Endothelial cell of umbilical vein (primary cell): Measurements from ENCODE around the gene LRRC71. TPM values are rescaled to one million over a fixed set of nuclear protein-coding genes. Genes with fewer than 3 reads are reported as not detected.

Experiments used
- BruUV-seq: library from RNA; stranded (reverse); fragments of 400-500 nt; replicated peaks from 2 replicates; lab custom pipeline; 2021; lab: Mats Ljungman, UMichigan
- CTCF ChIA-PET: fragments of 300-600, 350-600 bp; sonication (Branson Sonifier 250); formaldehyde crosslinking; loops from one replicate; lab custom pipeline; 2021; ENCODE audit warnings: antibody characterized with exemption, inconsistent platforms; lab: Charles Lee
- POLR2A ChIA-PET: fragments of 300-600, 350-600 bp; sonication (Branson Sonifier 250); formaldehyde crosslinking; loops from one replicate; lab custom pipeline; 2021; ENCODE audit warnings: antibody characterized with exemption, inconsistent platforms; lab: Charles Lee
- DNase-seq: peaks from one replicate; pipeline ENCODE4 v3.0.0-alpha.2; 2011; ENCODE audit warnings: low read depth, low spot score
- FAIRE-seq: peaks from 2 replicates; lab custom pipeline; 2011; peaks lifted over from hg19 to GRCh38; lab: Jason Lieb, UNC
- H2AFZ ChIP-seq: 2 replicates; pipeline ENCODE4 v1.6.0; 2012; ENCODE audit warnings: low read depth, low read length, control low read depth, inconsistent platforms
- H3K27ac ChIP-seq: 2 replicates; pipeline ENCODE4 v1.5.1; 2011; ENCODE audit warnings: low read depth, mild to moderate bottlenecking, control low read depth, low read length, moderate library complexity; ENCODE audit not compliant: insufficient read depth
- H3K27me3 ChIP-seq, 2 experiments: 2 replicates each; pipeline versions ENCODE4 v1.6.0 to v1.6.1; 2011; ENCODE audit warnings: low read length in 2 of 2, mixed read lengths in 1 of 2; ENCODE audit not compliant: control insufficient read depth in 2 of 2, insufficient read depth in 2 of 2
- H3K36me3 ChIP-seq, 2 experiments: 2 replicates in 1 of 2; 3 replicates in 1 of 2; pipeline ENCODE4 v1.5.1; 2011; ENCODE audit warnings: low read length in 2 of 2, mild to moderate bottlenecking in 1 of 2, moderate library complexity in 1 of 2; ENCODE audit not compliant: control insufficient read depth in 2 of 2, insufficient read depth in 2 of 2; ENCODE audit errors: extremely low read depth in 1 of 2
- H3K4me1 ChIP-seq: 3 replicates; pipeline ENCODE4 v1.5.1; 2011; ENCODE audit warnings: mild to moderate bottlenecking, low read length; ENCODE audit not compliant: control insufficient read depth, insufficient read depth; ENCODE audit errors: extremely low read depth
- H3K4me2 ChIP-seq: 2 replicates; pipeline ENCODE4 v1.6.1; 2011; ENCODE audit warnings: low read length, control low read depth, mixed read lengths; ENCODE audit not compliant: insufficient read depth
- H3K4me3 ChIP-seq, 3 experiments: fragments of 200-600 bp in 1 of 3; sonication (generic), shearing (Covaris generic) in 1 of 3; replicated peaks in 1 of 3; 2 replicates each; pipeline ENCODE4 v1.5.1; 2011 to 2016; ENCODE audit warnings: control low read depth in 3 of 3, low read length in 3 of 3, mild to moderate bottlenecking in 2 of 3, inconsistent platforms in 1 of 3, low read depth in 1 of 3, moderate library complexity in 1 of 3; ENCODE audit not compliant: insufficient read depth in 1 of 3
- H3K79me2 ChIP-seq: 2 replicates; pipeline ENCODE4 v1.6.0; 2012; ENCODE audit warnings: low read length, inconsistent platforms; ENCODE audit not compliant: control insufficient read depth, insufficient read depth
- H3K9ac ChIP-seq: replicated peaks from 2 replicates; pipeline ENCODE3; 2011; ENCODE audit warnings: low read length, control low read depth; ENCODE audit not compliant: insufficient read depth; ENCODE audit errors: extremely low read depth
- H3K9me1 ChIP-seq: replicated peaks from 3 replicates; pipeline ENCODE4 v1.6.0; 2011; ENCODE audit warnings: mild to moderate bottlenecking, low read length; ENCODE audit not compliant: control insufficient read depth, insufficient read depth; ENCODE audit errors: extremely low read depth
- H3K9me3 ChIP-seq: replicated peaks from 2 replicates; pipeline ENCODE4 v1.5.1; 2012; ENCODE audit warnings: low read length, inconsistent platforms; ENCODE audit not compliant: control insufficient read depth, insufficient read depth
- H4K20me1 ChIP-seq: replicated peaks from 2 replicates; pipeline ENCODE3; 2011; ENCODE audit warnings: mild to moderate bottlenecking, low read length; ENCODE audit not compliant: control insufficient read depth, insufficient read depth; ENCODE audit errors: extremely low read depth
- EZH2 ChIP-seq: IDR thresholded peaks from 2 replicates; pipeline ENCODE4 v1.6.1; 2012; ENCODE audit warnings: borderline replicate concordance, low read depth, mild to moderate bottlenecking, moderate library complexity, low read length, inconsistent platforms; ENCODE audit not compliant: severe bottlenecking
- FOS ChIP-seq: IDR thresholded peaks from 2 replicates; pipeline ENCODE4 v1.6.1; 2011; ENCODE audit warnings: mild to moderate bottlenecking, low read length, moderate library complexity, borderline replicate concordance; ENCODE audit not compliant: insufficient read depth
- GATA2 ChIP-seq: IDR thresholded peaks from 2 replicates; pipeline ENCODE4 v1.7.0; 2011; ENCODE audit warnings: low read depth, mild to moderate bottlenecking, moderate library complexity, mixed read lengths, low read length; ENCODE audit not compliant: insufficient read length, insufficient read depth
- JUN ChIP-seq: IDR thresholded peaks from 2 replicates; pipeline ENCODE4 v1.6.1; 2011; ENCODE audit warnings: borderline replicate concordance, low read depth; ENCODE audit not compliant: insufficient read length, insufficient read depth
- MYC ChIP-seq: IDR thresholded peaks from one replicate; pipeline ENCODE4 v1.6.1; 2011; ENCODE audit warnings: mild to moderate bottlenecking, low read depth, low read length
- POLR2A ChIP-seq: IDR thresholded peaks from 2 replicates; pipeline ENCODE4 v1.6.1; 2012; ENCODE audit warnings: low read depth, mild to moderate bottlenecking, control low read depth, low read length
- POLR2AphosphoS5 ChIP-seq: IDR thresholded peaks from 2 replicates; pipeline ENCODE4 v1.6.1; 2012; ENCODE audit warnings: low read depth, mild to moderate bottlenecking, control low read depth, low read length, moderate library complexity; ENCODE audit not compliant: insufficient read depth
- dilution Hi-C: fragments of 300-500 bp; cut with MboI; formaldehyde crosslinking; loops from one replicate; pipeline ENCODE4 v1.15.0; 2019; ENCODE audit warnings: low sequenced_read_pairs; ENCODE audit not compliant: extremely low pct_ligation_motif_present
- intact Hi-C: fragments of 100-400 bp; cut with micrococcal nuclease; formaldehyde crosslinking; loops from one replicate; pipeline ENCODE4 v1.10.0; 2022
- polyA plus RNA-seq, 4 experiments: library from polyadenylated mRNA; depleted of rRNA in 3 of 4; stranded (reverse) in 3 of 4; unstranded in 1 of 4; fragments of >200 nt; gene quantifications; 2 replicates each; pipeline versions ENCODE4 v1.2.1 to v1.2.3, GENCODE V29; 2011 to 2012; ENCODE audit warnings: missing spikeins in 1 of 4
- total RNA-seq: library from RNA; stranded (reverse); gene quantifications from 2 replicates; pipeline ENCODE4 v1.2.3, GENCODE V29; 2021
- TF ChIP-seq, protein P1 (sequence below), 2 donors: IDR thresholded peaks; 1 replicate in 1 of 2; 2 replicates in 1 of 2; pipeline ENCODE4 v1.5.1; 2011; ENCODE audit warnings: low read length in 2 of 2, mild to moderate bottlenecking in 2 of 2, moderate library complexity in 2 of 2, control low read depth in 1 of 2, inconsistent platforms in 1 of 2, low read depth in 1 of 2; ENCODE audit not compliant: insufficient read depth in 1 of 2; ENCODE audit errors: extremely low read depth in 1 of 2
- TF ChIP-seq, protein P2 (sequence below): IDR thresholded peaks from 2 replicates; pipeline ENCODE4 v1.6.1; 2011; ENCODE audit not compliant: insufficient read depth, insufficient read length

LRRC71 gene
- total and polyA plus RNA-seq, 2 donors (not counting 3 experiments of a cell fraction or from before 2014, with no cell fraction given) = 0.35 to 0.66 TPM

DNA sequence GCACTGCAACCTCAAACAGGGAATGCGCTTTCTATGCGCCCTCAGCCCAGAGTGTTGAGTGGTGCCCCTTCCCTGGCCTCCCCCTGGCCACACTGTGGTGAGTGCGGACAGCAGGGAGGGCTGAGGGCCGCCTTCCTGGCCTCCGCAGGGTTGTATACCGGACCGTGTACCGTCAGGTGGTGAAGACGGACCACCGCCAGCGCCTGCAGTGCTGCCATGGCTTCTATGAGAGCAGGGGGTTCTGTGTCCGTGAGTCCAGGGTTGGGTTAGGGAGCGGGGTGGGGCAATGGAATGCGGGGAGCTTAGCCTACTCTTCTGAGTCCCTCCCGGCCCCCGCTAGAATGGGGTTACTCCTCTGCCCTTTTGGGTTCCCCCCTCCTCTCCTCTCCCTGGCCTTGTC, 15.3 kb upstream of the LRRC71 start:
- Histone ChIP-seq H3K79me2 (peaks cover 87% of the 10 kb centered on the region), H3K9me1 (no peaks in the 10 kb centered on the region), H3K9me3 (no peaks in the 10 kb centered on the region), H3K36me3 (peaks cover 19 to 44% of the 10 kb centered on the region in 2 experiments), H2AFZ (no peak overlapping the region), H3K4me3 (no peak overlapping the region), H3K27me3 (no peaks in the 10 kb centered on the region), H3K4me1 (peaks cover 69% of the 10 kb centered on the region), H4K20me1 (no peaks in the 10 kb centered on the region), H3K27ac (no peak overlapping the region), H3K9ac (no peak overlapping the region), H3K4me2 (no peak overlapping the region)
- no TSS peak for BruUV-seq
- FAIRE-seq = no peak
- ChIA-PET CTCF (no interaction called here), POLR2A (no interaction called here)
- no peak for TF ChIP-seq MYC
- TF ChIP-seq, protein P1, sequence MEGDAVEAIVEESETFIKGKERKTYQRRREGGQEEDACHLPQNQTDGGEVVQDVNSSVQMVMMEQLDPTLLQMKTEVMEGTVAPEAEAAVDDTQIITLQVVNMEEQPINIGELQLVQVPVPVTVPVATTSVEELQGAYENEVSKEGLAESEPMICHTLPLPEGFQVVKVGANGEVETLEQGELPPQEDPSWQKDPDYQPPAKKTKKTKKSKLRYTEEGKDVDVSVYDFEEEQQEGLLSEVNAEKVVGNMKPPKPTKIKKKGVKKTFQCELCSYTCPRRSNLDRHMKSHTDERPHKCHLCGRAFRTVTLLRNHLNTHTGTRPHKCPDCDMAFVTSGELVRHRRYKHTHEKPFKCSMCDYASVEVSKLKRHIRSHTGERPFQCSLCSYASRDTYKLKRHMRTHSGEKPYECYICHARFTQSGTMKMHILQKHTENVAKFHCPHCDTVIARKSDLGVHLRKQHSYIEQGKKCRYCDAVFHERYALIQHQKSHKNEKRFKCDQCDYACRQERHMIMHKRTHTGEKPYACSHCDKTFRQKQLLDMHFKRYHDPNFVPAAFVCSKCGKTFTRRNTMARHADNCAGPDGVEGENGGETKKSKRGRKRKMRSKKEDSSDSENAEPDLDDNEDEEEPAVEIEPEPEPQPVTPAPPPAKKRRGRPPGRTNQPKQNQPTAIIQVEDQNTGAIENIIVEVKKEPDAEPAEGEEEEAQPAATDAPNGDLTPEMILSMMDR (IDR thresholded peaks at IDR 0.05; ENCODE audit: extremely low read depth in 1 of 2, insufficient read depth in 1 of 2, low read depth in 1 of 2, low read length in 2 of 2) = no peak
- TF ChIP-seq POLR2AphosphoS5 = no peak
- no peak for TF ChIP-seq EZH2
- no peak for TF ChIP-seq JUN
- DNase-seq = no peak
- intact Hi-C loops (no loop called here), dilution Hi-C loops (no loop called here)

DNA sequence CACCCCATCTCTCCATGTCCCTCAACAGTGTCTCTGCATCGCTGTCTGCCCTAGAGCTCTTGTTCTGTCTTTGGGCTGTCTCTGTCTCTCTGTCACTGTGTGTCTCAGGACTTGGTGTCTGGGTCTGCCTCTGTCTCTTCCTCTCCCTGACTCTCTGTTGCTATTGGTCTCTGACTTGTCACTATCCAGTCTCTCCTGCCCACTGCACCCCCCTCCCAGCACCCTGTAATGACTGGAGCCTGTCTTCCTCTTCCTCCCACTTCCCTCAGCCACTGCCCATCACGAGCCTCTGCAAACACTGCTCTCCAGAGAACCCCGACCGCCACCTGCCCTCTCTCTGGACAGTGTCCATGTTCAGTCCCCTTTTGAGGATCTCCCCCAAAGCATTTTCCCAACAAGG, 14.8 kb upstream of the LRRC71 start:
- no peaks in the 10 kb centered on the region for H3K9me3 ChIP-seq
- peaks cover 19 to 48% of the 10 kb centered on the region in 2 experiments for H3K36me3 ChIP-seq
- intact Hi-C loops = no loop called here
- no peak overlapping the region for H3K4me3 ChIP-seq
- no TSS peak for BruUV-seq
- dilution Hi-C loops = no loop called here
- H3K4me2 ChIP-seq = no peak overlapping the region
- no peaks in the 10 kb centered on the region for H3K27me3 ChIP-seq
- no peak overlapping the region for H2AFZ ChIP-seq
- H3K4me1 ChIP-seq = peaks cover 64% of the 10 kb centered on the region
- peaks cover 85% of the 10 kb centered on the region for H3K79me2 ChIP-seq
- DNase-seq (no peak), FAIRE-seq (peak; percentile 62)
- peak overlapping the region; percentile 10 for H3K27ac ChIP-seq
- no peak overlapping the region for H3K9ac ChIP-seq
- H3K9me1 ChIP-seq = no peaks in the 10 kb centered on the region
- H4K20me1 ChIP-seq = no peaks in the 10 kb centered on the region
- ChIA-PET POLR2A (no interaction called here), CTCF (no interaction called here)
- TF ChIP-seq JUN (no peak), EZH2 (no peak), POLR2AphosphoS5 (no peak), MYC (no peak), POLR2A (no peak), GATA2 (no peak), FOS (no peak)
- TF ChIP-seq, protein P1 (IDR thresholded peaks at IDR 0.05; ENCODE audit: extremely low read depth in 1 of 2, insufficient read depth in 1 of 2, low read depth in 1 of 2, low read length in 2 of 2) = no peak
- TF ChIP-seq, protein P2, sequence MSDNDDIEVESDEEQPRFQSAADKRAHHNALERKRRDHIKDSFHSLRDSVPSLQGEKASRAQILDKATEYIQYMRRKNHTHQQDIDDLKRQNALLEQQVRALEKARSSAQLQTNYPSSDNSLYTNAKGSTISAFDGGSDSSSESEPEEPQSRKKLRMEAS = no peak
